GM18909 (cell line): ENCODE measurements around the gene ACOX1.

ENCODE experiments used
- ATAC-seq: cut with Tn5 transposase; IDR thresholded peaks from one replicate; pipeline ENCODE4 v1.9.1; 2021; ENCODE audit warnings: mild to moderate bottlenecking; ENCODE audit not compliant: unreplicated experiment, poor library complexity

Gene ACOX1

GRCh38 chr17:75913537-75914210, 65.3 kb downstream of the ACOX1 start:
- ATAC-seq = no peak

GRCh38 chr17:75910699-75911098, 68.3 kb downstream of the ACOX1 start:
- ATAC-seq = no peak

GRCh38 chr17:75909812-75910274, 69.1 kb downstream of the ACOX1 start:
- no peak for ATAC-seq

GRCh38 chr17:75909051-75909811, 69.7 kb downstream of the ACOX1 start:
- ATAC-seq = no peak

- ATAC-seq = no peak
Observed at GRCh38 chr17:75908201-75908600, 70.8 kb downstream of the ACOX1 start.

- ATAC-seq = no peak
Observed at GRCh38 chr17:75906143-75906884, 72.7 kb downstream of the ACOX1 start.

- ATAC-seq = peak; percentile 95
Observed at GRCh38 chr17:75904749-75905521, 74.0 kb downstream of the ACOX1 start, which contains the start of gene MRPL38. MRPL38 (minus strand) TSS chr17:75904884; CDS start chr17:75904875, 9 bp downstream.

GRCh38 chr17:75902406-75902805, 76.6 kb downstream of the ACOX1 start:
- ATAC-seq = no peak

GRCh38 chr17:75901727-75902126, 77.2 kb downstream of the ACOX1 start:
- ATAC-seq = no peak

GRCh38 chr17:75900691-75901533, 78.1 kb downstream of the ACOX1 start:
- ATAC-seq = no peak

GRCh38 chr17:75899767-75900468, 79.0 kb downstream of the ACOX1 start:
- no peak for ATAC-seq

GRCh38 chr17:75899353-75899752, 79.6 kb downstream of the ACOX1 start:
- ATAC-seq = no peak

GRCh38 chr17:75898791-75899190, 80.2 kb downstream of the ACOX1 start:
- no peak for ATAC-seq

GRCh38 chr17:75898065-75898464, 80.9 kb downstream of the ACOX1 start:
- ATAC-seq = no peak

GRCh38 chr17:75897160-75898019, 81.6 kb downstream of the ACOX1 start:
- no peak for ATAC-seq

GRCh38 chr17:75896415-75897159, 82.4 kb downstream of the ACOX1 start, which contains the start of gene TRIM65:
TRIM65 (minus strand) TSS chr17:75896951; CDS start chr17:75896937, 14 bp downstream.
- ATAC-seq = peak; percentile 66
